ENCODE measurements around the gene DPP4. TPM values are rescaled to one million over a fixed set of nuclear protein-coding genes. Genes with fewer than 3 reads are reported as not detected.

DPP4 gene
- total and polyA plus RNA-seq, 5 donors from 2014 or later, result 12.6 to 40.8 (median 29.5) TPM

DNA sequence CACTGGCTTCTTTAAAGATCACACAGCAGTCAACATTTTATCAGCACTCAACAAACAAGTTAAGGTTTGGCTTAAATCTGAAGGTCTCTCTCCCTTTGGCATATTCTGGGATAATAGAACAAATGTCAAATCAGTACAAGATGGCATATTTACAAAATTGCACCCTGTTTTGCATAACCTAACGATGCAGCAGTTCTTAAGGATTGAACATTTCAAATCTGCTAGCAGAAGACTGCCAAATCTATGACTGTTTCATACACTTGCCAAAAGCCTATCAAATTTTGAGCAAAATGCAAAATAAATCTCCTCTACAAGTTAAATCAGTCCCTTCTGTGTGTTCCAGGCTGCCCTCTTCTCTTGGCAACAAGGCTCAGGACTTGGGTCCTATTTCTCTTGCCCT, 73.6 kb downstream of the DPP4 start:
- H3K27me3 ChIP-seq (ENCODE audit: control insufficient read depth, insufficient read depth, low read length), result no peaks in the 10 kb centered on the region
- Mint-ChIP-seq H3K4me3 (no peak overlapping the region), H3K9me3 (peaks cover 0 to 4% (median 0%) of the 10 kb centered on the region in 7 donors), H3K27me3 (no peaks in the 10 kb centered on the region), H3K36me3 (peaks cover 47% of the 10 kb centered on the region), H3K4me1 (peaks cover 9 to 25% (median 13%) of the 10 kb centered on the region in 4 donors), H3K27ac (peak overlapping the region in 2 of 3 donors; percentile 29 to 32)
- H3K4me3 ChIP-seq (ENCODE audit: low read depth, low read length), result no peak overlapping the region
- DNase-seq (no peak), ATAC-seq (ENCODE audit: low read depth in 2 of 2) (no peak)
- H3K27ac ChIP-seq (ENCODE audit: insufficient read depth, low read length, poor library complexity, severe bottlenecking), result no peak overlapping the region
- peaks cover 6% of the 10 kb centered on the region for H3K4me1 ChIP-seq (ENCODE audit: control insufficient read depth, insufficient read depth, low read length, poor library complexity, severe bottlenecking)
- no peaks in the 10 kb centered on the region for H3K9me3 ChIP-seq (ENCODE audit: control insufficient read depth in 2 of 2, low read length in 2 of 2)
- H3K36me3 ChIP-seq (ENCODE audit: control insufficient read depth, insufficient read depth, low read length), result peaks cover 9% of the 10 kb centered on the region

- Mint-ChIP-seq H3K9me3 (peaks cover 0 to 4% (median 0%) of the 10 kb centered on the region in 7 donors), H3K4me1 (peaks cover 17 to 36% (median 22%) of the 10 kb centered on the region in 4 donors), H3K4me3 (no peak overlapping the region), H3K36me3 (peaks cover 50% of the 10 kb centered on the region), H3K27me3 (no peaks in the 10 kb centered on the region), H3K27ac (no peak overlapping the region)
- no peak for ATAC-seq (ENCODE audit: low read depth in 2 of 2)
- Histone ChIP-seq H3K27me3 (ENCODE audit: control insufficient read depth, insufficient read depth, low read length) (no peaks in the 10 kb centered on the region), H3K4me3 (ENCODE audit: low read depth, low read length) (no peak overlapping the region), H3K9me3 (ENCODE audit: control insufficient read depth in 2 of 2, low read length in 2 of 2) (no peaks in the 10 kb centered on the region), H3K4me1 (ENCODE audit: control insufficient read depth, insufficient read depth, low read length, poor library complexity, severe bottlenecking) (peaks cover 17% of the 10 kb centered on the region), H3K27ac (ENCODE audit: insufficient read depth, low read length, poor library complexity, severe bottlenecking) (no peak overlapping the region), H3K36me3 (ENCODE audit: control insufficient read depth, insufficient read depth, low read length) (peaks cover 7% of the 10 kb centered on the region)
- DNase-seq, result no peak
Observed at GRCh38 chr2:161999321-161999720, 74.7 kb downstream of the DPP4 start.

GRCh38 chr2:161998857-161999256, 75.2 kb downstream of the DPP4 start:
- Histone ChIP-seq H3K9me3 (ENCODE audit: control insufficient read depth in 2 of 2, low read length in 2 of 2) (no peaks in the 10 kb centered on the region), H3K4me3 (ENCODE audit: low read depth, low read length) (no peak overlapping the region), H3K27ac (ENCODE audit: insufficient read depth, low read length, poor library complexity, severe bottlenecking) (no peak overlapping the region), H3K4me1 (ENCODE audit: control insufficient read depth, insufficient read depth, low read length, poor library complexity, severe bottlenecking) (peaks cover 22% of the 10 kb centered on the region), H3K36me3 (ENCODE audit: control insufficient read depth, insufficient read depth, low read length) (peaks cover 2% of the 10 kb centered on the region), H3K27me3 (ENCODE audit: control insufficient read depth, insufficient read depth, low read length) (no peaks in the 10 kb centered on the region)
- H3K9me3 Mint-ChIP-seq, result peaks cover 0 to 4% (median 0%) of the 10 kb centered on the region in 7 donors
- peaks cover 47% of the 10 kb centered on the region for H3K36me3 Mint-ChIP-seq
- peaks cover 19 to 37% (median 27%) of the 10 kb centered on the region in 4 donors for H3K4me1 Mint-ChIP-seq
- no peak overlapping the region for H3K4me3 Mint-ChIP-seq
- H3K27ac Mint-ChIP-seq, result peak overlapping the region in 1 of 3 donors; percentile 79
- no peaks in the 10 kb centered on the region for H3K27me3 Mint-ChIP-seq
- ATAC-seq (ENCODE audit: low read depth in 2 of 2) (no peak), DNase-seq (no peak)

GRCh38 chr2:161997916-161998471, 76.0 kb downstream of the DPP4 start:
- H3K4me3 ChIP-seq (ENCODE audit: low read depth, low read length), result no peak overlapping the region
- peak overlapping the region in 2 of 3 donors; percentile 79 to 85 for H3K27ac Mint-ChIP-seq
- peaks cover 0 to 4% (median 0%) of the 10 kb centered on the region in 7 donors for H3K9me3 Mint-ChIP-seq
- DNase-seq (no peak), ATAC-seq (ENCODE audit: low read depth in 2 of 2) (no peak)
- H3K4me1 Mint-ChIP-seq, result peaks cover 23 to 45% (median 32%) of the 10 kb centered on the region in 4 donors
- no peak overlapping the region for H3K4me3 Mint-ChIP-seq
- no peaks in the 10 kb centered on the region for H3K27me3 ChIP-seq (ENCODE audit: control insufficient read depth, insufficient read depth, low read length)
- peaks cover 2% of the 10 kb centered on the region for H3K36me3 ChIP-seq (ENCODE audit: control insufficient read depth, insufficient read depth, low read length)
- peaks cover 42% of the 10 kb centered on the region for H3K36me3 Mint-ChIP-seq
- H3K9me3 ChIP-seq (ENCODE audit: control insufficient read depth in 2 of 2, low read length in 2 of 2), result no peaks in the 10 kb centered on the region
- H3K27ac ChIP-seq (ENCODE audit: insufficient read depth, low read length, poor library complexity, severe bottlenecking), result no peak overlapping the region
- H3K4me1 ChIP-seq (ENCODE audit: control insufficient read depth, insufficient read depth, low read length, poor library complexity, severe bottlenecking), result peaks cover 31% of the 10 kb centered on the region
- H3K27me3 Mint-ChIP-seq, result no peaks in the 10 kb centered on the region

DNA sequence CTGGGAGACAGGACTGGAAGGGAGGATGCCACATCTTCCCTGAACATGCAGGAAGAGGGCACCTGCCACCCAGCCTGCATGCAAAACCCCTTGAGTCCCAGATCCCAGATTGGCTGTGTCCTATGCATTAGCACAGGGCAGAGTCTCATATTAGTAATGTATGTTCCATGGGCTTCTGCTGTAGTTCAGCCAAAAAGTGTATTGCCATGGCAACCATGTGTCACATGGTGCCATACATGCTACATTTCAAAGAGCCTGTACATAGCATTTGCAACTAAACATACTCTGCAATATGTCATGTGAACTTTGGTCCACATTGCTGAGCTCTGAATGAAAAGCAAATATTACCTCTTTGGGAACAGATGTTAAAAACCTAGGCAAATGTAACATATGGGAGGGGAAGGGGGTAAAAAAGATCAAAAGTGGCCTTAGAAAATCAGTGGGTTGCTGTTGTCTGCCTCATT, 78.4 kb downstream of the DPP4 start:
- Histone ChIP-seq H3K27me3 (ENCODE audit: control insufficient read depth, insufficient read depth, low read length) (no peaks in the 10 kb centered on the region), H3K4me3 (ENCODE audit: low read depth, low read length) (peak overlapping the region; percentile 20), H3K36me3 (ENCODE audit: control insufficient read depth, insufficient read depth, low read length) (peaks cover 2% of the 10 kb centered on the region), H3K4me1 (ENCODE audit: control insufficient read depth, insufficient read depth, low read length, poor library complexity, severe bottlenecking) (peaks cover 46% of the 10 kb centered on the region), H3K9me3 (ENCODE audit: control insufficient read depth in 2 of 2, low read length in 2 of 2) (no peaks in the 10 kb centered on the region), H3K27ac (ENCODE audit: insufficient read depth, low read length, poor library complexity, severe bottlenecking) (peak overlapping the region; percentile 38)
- peak in 2 of 3 donors; percentile 50 to 69 for DNase-seq
- no peaks in the 10 kb centered on the region for H3K27me3 Mint-ChIP-seq
- peak; percentile 26 to 35 for ATAC-seq (ENCODE audit: low read depth in 2 of 2)
- peaks cover 25 to 66% (median 44%) of the 10 kb centered on the region in 4 donors for H3K4me1 Mint-ChIP-seq
- H3K9me3 Mint-ChIP-seq, result peaks cover 0 to 4% (median 0%) of the 10 kb centered on the region in 7 donors
- peaks cover 25% of the 10 kb centered on the region for H3K36me3 Mint-ChIP-seq
- H3K4me3 Mint-ChIP-seq, result peak overlapping the region; percentile 0 to 88 (median 63)
- H3K27ac Mint-ChIP-seq, result peak overlapping the region; percentile 84 to 97 (median 84)

DNA sequence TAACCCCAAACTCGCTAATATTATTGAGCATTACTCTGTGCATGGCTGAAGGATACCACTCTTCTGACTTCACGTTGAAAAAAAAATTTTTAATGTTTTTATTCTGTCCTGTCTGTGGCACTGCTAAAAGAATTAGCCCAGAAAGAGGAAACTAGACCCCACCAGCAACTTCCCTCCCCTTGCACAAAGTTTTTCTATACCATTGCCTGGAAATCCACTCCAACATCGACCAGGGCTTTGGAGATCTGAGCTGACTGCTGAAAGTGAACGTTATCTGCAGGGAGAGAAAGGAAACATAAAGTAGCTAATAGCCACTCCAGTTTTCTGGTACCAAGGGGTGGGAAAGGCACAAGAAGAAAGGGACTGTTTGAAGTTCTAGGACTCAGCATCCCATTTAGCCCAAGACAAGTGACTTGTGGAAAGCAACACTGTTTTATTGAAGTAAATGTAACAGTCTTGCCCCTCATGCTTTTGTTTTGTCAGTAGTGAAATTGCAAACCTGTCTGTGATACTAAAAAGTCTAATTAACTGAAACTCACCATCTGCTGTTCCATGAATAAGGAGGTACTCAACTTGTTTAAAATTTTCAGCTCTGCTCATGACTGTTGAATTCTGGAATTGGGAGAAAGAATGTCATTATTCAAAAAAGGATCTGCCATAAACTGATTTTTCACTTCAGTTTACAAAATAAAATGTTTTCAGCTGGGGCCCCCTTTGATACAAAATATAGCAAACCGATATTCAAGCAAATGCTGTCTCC, 79.1 kb downstream of the DPP4 start:
- peak in 1 of 3 donors; percentile 22 for DNase-seq
- Mint-ChIP-seq H3K4me3 (peak overlapping the region; percentile 80 to 88 (median 83)), H3K27me3 (no peaks in the 10 kb centered on the region), H3K27ac (peak overlapping the region; percentile 84 to 97 (median 84)), H3K4me1 (peaks cover 25 to 69% (median 45%) of the 10 kb centered on the region in 4 donors), H3K9me3 (peaks cover 0 to 2% (median 0%) of the 10 kb centered on the region in 7 donors), H3K36me3 (peaks cover 21% of the 10 kb centered on the region)
- Histone ChIP-seq H3K4me3 (ENCODE audit: low read depth, low read length) (peak overlapping the region; percentile 80), H3K27me3 (ENCODE audit: control insufficient read depth, insufficient read depth, low read length) (no peaks in the 10 kb centered on the region), H3K4me1 (ENCODE audit: control insufficient read depth, insufficient read depth, low read length, poor library complexity, severe bottlenecking) (peaks cover 46% of the 10 kb centered on the region), H3K27ac (ENCODE audit: insufficient read depth, low read length, poor library complexity, severe bottlenecking) (peak overlapping the region; percentile 58), H3K36me3 (ENCODE audit: control insufficient read depth, insufficient read depth, low read length) (peaks cover 2% of the 10 kb centered on the region), H3K9me3 (ENCODE audit: control insufficient read depth in 2 of 2, low read length in 2 of 2) (no peaks in the 10 kb centered on the region)
- ATAC-seq (ENCODE audit: low read depth in 2 of 2), result no peak

- Histone ChIP-seq H3K9me3 (ENCODE audit: control insufficient read depth in 2 of 2, low read length in 2 of 2) (no peaks in the 10 kb centered on the region), H3K27me3 (ENCODE audit: control insufficient read depth, insufficient read depth, low read length) (no peaks in the 10 kb centered on the region), H3K27ac (ENCODE audit: insufficient read depth, low read length, poor library complexity, severe bottlenecking) (peak overlapping the region; percentile 75), H3K4me3 (ENCODE audit: low read depth, low read length) (peak overlapping the region; percentile 84), H3K4me1 (ENCODE audit: control insufficient read depth, insufficient read depth, low read length, poor library complexity, severe bottlenecking) (peaks cover 46% of the 10 kb centered on the region), H3K36me3 (ENCODE audit: control insufficient read depth, insufficient read depth, low read length) (no peaks in the 10 kb centered on the region)
- ATAC-seq (ENCODE audit: low read depth in 2 of 2) (peak; percentile 89), DNase-seq (peak in 2 of 3 donors; percentile 54 to 96)
- Mint-ChIP-seq H3K4me3 (peak overlapping the region; percentile 82 to 92 (median 89)), H3K4me1 (peaks cover 37 to 72% (median 48%) of the 10 kb centered on the region in 4 donors), H3K27me3 (no peaks in the 10 kb centered on the region), H3K9me3 (no peaks in the 10 kb centered on the region), H3K27ac (peak overlapping the region; percentile 96 to 98 (median 98)), H3K36me3 (peaks cover 7% of the 10 kb centered on the region)
Observed at GRCh38 chr2:161992531-161992930, 81.5 kb downstream of the DPP4 start.
